Epithelial cell of proximal tubule (primary cell): ENCODE data around the gene SHISAL1. TPM values are rescaled to one million over a fixed set of nuclear protein-coding genes. Genes with fewer than 3 reads are reported as not detected.

Experiments used
- DNase-seq: peaks from one replicate; pipeline ENCODE4 v3.0.0-alpha.2; 2011; ENCODE audit warnings: low read depth
- H3K4me3 ChIP-seq: 2 replicates; pipeline ENCODE4 v1.5.1; 2011; ENCODE audit warnings: low read depth, mild to moderate bottlenecking, low read length
- CTCF ChIP-seq: conservative IDR thresholded peaks from 2 replicates; pipeline ENCODE4 v1.5.1; 2012; ENCODE audit warnings: low read depth, mild to moderate bottlenecking, low read length
- total RNA-seq: library from RNA; depleted of rRNA; stranded (reverse); fragments of >200 nt; gene quantifications from 2 replicates; pipeline ENCODE4 v1.2.3, GENCODE V29; 2015

The SHISAL1 gene
- total RNA-seq, 1 donor from 2014 or later = not detected

- no peak for TF ChIP-seq CTCF
- DNase-seq = no peak
- no peak overlapping the region for H3K4me3 ChIP-seq
These were observed 99.8 kb downstream of the SHISAL1 start for GRCh38 chr22:44212936-44213335.

GRCh38 chr22:44211946-44212930 lies 100.5 kb downstream of the SHISAL1 start:
- no peak for TF ChIP-seq CTCF
- no peak overlapping the region for H3K4me3 ChIP-seq
- DNase-seq = no peak

GRCh38 chr22:44211256-44211945 lies 101.3 kb downstream of the SHISAL1 start:
- no peak overlapping the region for H3K4me3 ChIP-seq
- DNase-seq = no peak
- no peak for TF ChIP-seq CTCF

GRCh38 chr22:44210722-44211121 lies 102.0 kb downstream of the SHISAL1 start:
- H3K4me3 ChIP-seq = no peak overlapping the region
- no peak for TF ChIP-seq CTCF
- DNase-seq = no peak

- no peak for DNase-seq
- no peak overlapping the region for H3K4me3 ChIP-seq
- no peak for TF ChIP-seq CTCF
These were observed 103.4 kb downstream of the SHISAL1 start for GRCh38 chr22:44209343-44209742.

- no peak overlapping the region for H3K4me3 ChIP-seq
- no peak for DNase-seq
- TF ChIP-seq CTCF = no peak
These were observed 104.8 kb downstream of the SHISAL1 start for GRCh38 chr22:44207981-44208317.
